PC-9 (cell line): ENCODE data around the gene BTG2. TPM values are rescaled to one million over a fixed set of nuclear protein-coding genes. Genes with fewer than 3 reads are reported as not detected.

Experiments used
- BruUV-seq: library from RNA; stranded (reverse); fragments of 400-500 nt; replicated peaks from 2 replicates; lab custom pipeline; 2021; lab: Mats Ljungman, UMichigan
- CTCF ChIA-PET: fragments of 300-600 bp; sonication (Branson Sonifier 250); formaldehyde crosslinking; loops from one replicate; lab custom pipeline; 2022; ENCODE audit warnings: antibody characterized with exemption; lab: Charles Lee
- POLR2A ChIA-PET: fragments of 300-600 bp; sonication (Branson Sonifier 250); formaldehyde crosslinking; loops from one replicate; lab custom pipeline; 2022; ENCODE audit warnings: antibody characterized with exemption; ENCODE audit not compliant: unreplicated experiment; lab: Charles Lee
- DNase-seq, 2 experiments: peaks; one replicate each; pipeline versions ENCODE4 v3.0.0 to v3.0.0-alpha.2; 2015 to 2022; ENCODE audit warnings: mixed read lengths in 1 of 2
- H2AFZ ChIP-seq: fragments of 200-600 bp; sonication (generic); 2 replicates; pipeline ENCODE4 v1.8.1; 2017; ENCODE audit warnings: antibody characterized with exemption
- H3F3A ChIP-seq: fragments of 200-600 bp; sonication (generic); 2 replicates; pipeline ENCODE4 v1.8.1; 2017; ENCODE audit warnings: antibody characterized with exemption, mild to moderate bottlenecking, low read depth; ENCODE audit not compliant: insufficient read depth
- H3K27ac ChIP-seq: fragments of 200-600 bp; sonication (generic); 2 replicates; pipeline ENCODE4 v1.6.1; 2016; ENCODE audit warnings: mixed run types
- H3K27me3 ChIP-seq: fragments of 200-600 bp; sonication (generic); 2 replicates; pipeline ENCODE4 v1.6.1; 2016; ENCODE audit warnings: low read depth, mixed run types; ENCODE audit not compliant: insufficient read depth
- H3K36me3 ChIP-seq: fragments of 200-600 bp; sonication (generic); 2 replicates; pipeline ENCODE4 v1.6.1; 2016; ENCODE audit warnings: low read depth, mixed run types
- H3K4me1 ChIP-seq: fragments of 200-600 bp; sonication (generic); replicated peaks from 2 replicates; pipeline ENCODE4 v1.6.1; 2016; ENCODE audit warnings: mixed run types; ENCODE audit not compliant: insufficient read depth
- H3K4me2 ChIP-seq: fragments of 200-600 bp; sonication (generic); 2 replicates; pipeline ENCODE4 v1.6.1; 2017; ENCODE audit warnings: mixed run types
- H3K4me3 ChIP-seq: fragments of 200-600 bp; sonication (generic); 2 replicates; pipeline ENCODE4 v1.6.1; 2016; ENCODE audit warnings: mixed run types
- H3K79me2 ChIP-seq: fragments of 200-600 bp; sonication (generic); 2 replicates; pipeline ENCODE4 v1.6.1; 2017; ENCODE audit warnings: low read depth, mixed run types
- H3K9me2 ChIP-seq: fragments of 200-600 bp; sonication (generic); 2 replicates; pipeline ENCODE4 v1.8.1; 2017; ENCODE audit warnings: mild to moderate bottlenecking; ENCODE audit not compliant: insufficient read depth
- H3K9me3 ChIP-seq: fragments of 200-600 bp; sonication (generic); 2 replicates; pipeline ENCODE4 v1.8.1; 2016; ENCODE audit warnings: low read depth; ENCODE audit not compliant: insufficient read depth
- H4K20me1 ChIP-seq: fragments of 200-600 bp; sonication (generic); 2 replicates; pipeline ENCODE4 v1.8.1; 2017; ENCODE audit not compliant: insufficient read depth
- EZH2 ChIP-seq: fragments of 200-600 bp; sonication (generic); IDR thresholded peaks from 2 replicates; pipeline ENCODE4 v1.8.0; 2017; ENCODE audit warnings: antibody characterized with exemption, low read depth
- intact Hi-C: fragments of 100-400 bp; cut with micrococcal nuclease; formaldehyde crosslinking; loops from one replicate; pipeline ENCODE4 v1.10.0; 2022; ENCODE audit not compliant: unreplicated experiment
- total RNA-seq: library from RNA; stranded (reverse); gene quantifications from 2 replicates; pipeline ENCODE4 v1.2.3, GENCODE V29; 2021
- TF ChIP-seq, protein P1 (sequence below): fragments of 200-600 bp; sonication (generic); conservative IDR thresholded peaks from 2 replicates; pipeline ENCODE4 v1.6.1; 2017; ENCODE audit warnings: mixed run types, antibody characterized with exemption, mild to moderate bottlenecking, moderate library complexity

Gene BTG2
- total RNA-seq, 1 experiment from 2014 or later, result 11.1 TPM

DNA sequence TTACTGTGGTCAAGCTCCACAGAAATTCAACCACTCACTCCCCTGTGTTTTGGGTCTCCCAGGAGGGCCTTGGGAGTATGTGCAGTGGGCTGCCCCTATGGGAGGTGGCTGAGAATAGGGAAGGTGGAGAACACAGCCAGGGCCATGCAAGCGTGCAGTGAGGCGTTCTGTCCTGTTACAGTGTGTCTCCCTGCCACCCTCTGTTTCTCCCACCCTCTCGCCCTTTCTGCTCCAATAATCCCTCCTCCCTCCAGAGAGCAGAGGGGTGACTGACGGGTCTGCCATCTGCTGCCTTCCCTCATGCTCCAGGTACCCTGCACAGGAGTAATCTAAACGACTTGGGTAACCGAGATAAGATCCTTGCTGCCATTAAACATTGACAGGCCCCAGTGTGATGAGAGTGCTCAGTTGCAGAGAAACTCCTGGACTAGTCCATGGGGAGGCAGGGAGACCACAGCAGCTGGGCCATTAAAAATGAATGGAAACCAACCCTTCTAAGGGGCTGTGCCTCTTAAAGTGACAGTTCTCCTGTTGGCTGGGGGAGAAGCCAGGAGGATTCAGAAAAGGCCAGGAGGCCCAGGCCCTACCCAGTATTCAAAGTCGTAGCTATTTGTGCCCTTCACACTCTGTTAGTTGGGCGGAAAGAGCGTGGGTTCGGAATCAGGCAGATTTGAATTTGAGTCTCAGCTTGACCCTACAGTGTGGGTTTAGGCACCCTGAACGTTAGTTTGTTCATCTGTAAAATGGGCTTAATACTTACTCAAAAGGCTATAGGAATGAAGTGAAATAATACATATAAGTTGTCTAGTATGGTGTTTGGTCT, 22.4 kb upstream of the BTG2 start:
- H3K4me3 ChIP-seq, result no peak overlapping the region
- no peak overlapping the region for H2AFZ ChIP-seq
- no peak for TF ChIP-seq EZH2
- TF ChIP-seq, protein P1, sequence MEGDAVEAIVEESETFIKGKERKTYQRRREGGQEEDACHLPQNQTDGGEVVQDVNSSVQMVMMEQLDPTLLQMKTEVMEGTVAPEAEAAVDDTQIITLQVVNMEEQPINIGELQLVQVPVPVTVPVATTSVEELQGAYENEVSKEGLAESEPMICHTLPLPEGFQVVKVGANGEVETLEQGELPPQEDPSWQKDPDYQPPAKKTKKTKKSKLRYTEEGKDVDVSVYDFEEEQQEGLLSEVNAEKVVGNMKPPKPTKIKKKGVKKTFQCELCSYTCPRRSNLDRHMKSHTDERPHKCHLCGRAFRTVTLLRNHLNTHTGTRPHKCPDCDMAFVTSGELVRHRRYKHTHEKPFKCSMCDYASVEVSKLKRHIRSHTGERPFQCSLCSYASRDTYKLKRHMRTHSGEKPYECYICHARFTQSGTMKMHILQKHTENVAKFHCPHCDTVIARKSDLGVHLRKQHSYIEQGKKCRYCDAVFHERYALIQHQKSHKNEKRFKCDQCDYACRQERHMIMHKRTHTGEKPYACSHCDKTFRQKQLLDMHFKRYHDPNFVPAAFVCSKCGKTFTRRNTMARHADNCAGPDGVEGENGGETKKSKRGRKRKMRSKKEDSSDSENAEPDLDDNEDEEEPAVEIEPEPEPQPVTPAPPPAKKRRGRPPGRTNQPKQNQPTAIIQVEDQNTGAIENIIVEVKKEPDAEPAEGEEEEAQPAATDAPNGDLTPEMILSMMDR, result no peak
- intact Hi-C loops, result no loop called here
- no peaks in the 10 kb centered on the region for H3K9me3 ChIP-seq
- no peak for DNase-seq
- no peak overlapping the region for H3K27ac ChIP-seq
- H4K20me1 ChIP-seq, result no peaks in the 10 kb centered on the region
- ChIA-PET CTCF (no interaction called here), POLR2A (interaction anchor here (0.7 kb wide), 1 partner anchor 1398 kb away, joined by 3 read pairs; no protein-coding TSS in a partner anchor)
- H3K9me2 ChIP-seq, result no peaks in the 10 kb centered on the region; the same call in 1 of the 2 replicates
- no peaks in the 10 kb centered on the region for H3F3A ChIP-seq
- H3K79me2 ChIP-seq, result no peaks in the 10 kb centered on the region
- peaks cover 26% of the 10 kb centered on the region; the same call in 1 of the 2 replicates for H3K27me3 ChIP-seq
- H3K4me2 ChIP-seq, result no peak overlapping the region
- no TSS peak for BruUV-seq
- no peaks in the 10 kb centered on the region for H3K36me3 ChIP-seq
- H3K4me1 ChIP-seq, result no peaks in the 10 kb centered on the region

DNA sequence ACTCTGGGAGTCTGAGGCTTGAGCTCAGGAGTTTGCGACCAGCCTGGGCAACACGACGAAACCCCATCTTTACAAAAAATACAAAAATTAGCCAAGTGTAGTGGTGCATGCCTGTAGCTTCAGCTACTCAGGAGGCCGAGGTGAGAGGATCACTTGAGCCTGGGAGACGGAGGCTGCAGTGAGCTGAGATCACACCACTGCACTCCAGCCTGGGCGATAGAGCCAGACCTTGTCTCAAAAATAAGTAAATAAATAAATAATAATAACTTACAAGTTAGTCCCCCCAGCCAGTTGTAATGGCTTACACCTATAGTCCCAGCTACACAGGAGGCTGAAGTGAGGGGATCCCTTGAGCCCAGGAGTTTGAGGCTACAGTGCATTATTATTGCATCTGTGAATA, 21.7 kb upstream of the BTG2 start:
- Histone ChIP-seq H3K79me2 (no peaks in the 10 kb centered on the region), H3K36me3 (no peaks in the 10 kb centered on the region), H3K27me3 (peaks cover 26% of the 10 kb centered on the region; the same call in 1 of the 2 replicates), H3K4me3 (no peak overlapping the region), H3K9me3 (no peaks in the 10 kb centered on the region), H2AFZ (no peak overlapping the region), H4K20me1 (no peaks in the 10 kb centered on the region), H3K9me2 (no peaks in the 10 kb centered on the region; the same call in 1 of the 2 replicates), H3F3A (no peaks in the 10 kb centered on the region), H3K4me2 (no peak overlapping the region), H3K27ac (no peak overlapping the region), H3K4me1 (no peaks in the 10 kb centered on the region)
- no peak for TF ChIP-seq EZH2
- TF ChIP-seq, protein P1, result no peak
- CTCF ChIA-PET, result no interaction called here
- POLR2A ChIA-PET, result interaction anchor here (0.7 kb wide), 1 partner anchor 1398 kb away, joined by 3 read pairs; no protein-coding TSS in a partner anchor
- DNase-seq, result no peak
- intact Hi-C loops, result no loop called here
- no TSS peak for BruUV-seq

DNA sequence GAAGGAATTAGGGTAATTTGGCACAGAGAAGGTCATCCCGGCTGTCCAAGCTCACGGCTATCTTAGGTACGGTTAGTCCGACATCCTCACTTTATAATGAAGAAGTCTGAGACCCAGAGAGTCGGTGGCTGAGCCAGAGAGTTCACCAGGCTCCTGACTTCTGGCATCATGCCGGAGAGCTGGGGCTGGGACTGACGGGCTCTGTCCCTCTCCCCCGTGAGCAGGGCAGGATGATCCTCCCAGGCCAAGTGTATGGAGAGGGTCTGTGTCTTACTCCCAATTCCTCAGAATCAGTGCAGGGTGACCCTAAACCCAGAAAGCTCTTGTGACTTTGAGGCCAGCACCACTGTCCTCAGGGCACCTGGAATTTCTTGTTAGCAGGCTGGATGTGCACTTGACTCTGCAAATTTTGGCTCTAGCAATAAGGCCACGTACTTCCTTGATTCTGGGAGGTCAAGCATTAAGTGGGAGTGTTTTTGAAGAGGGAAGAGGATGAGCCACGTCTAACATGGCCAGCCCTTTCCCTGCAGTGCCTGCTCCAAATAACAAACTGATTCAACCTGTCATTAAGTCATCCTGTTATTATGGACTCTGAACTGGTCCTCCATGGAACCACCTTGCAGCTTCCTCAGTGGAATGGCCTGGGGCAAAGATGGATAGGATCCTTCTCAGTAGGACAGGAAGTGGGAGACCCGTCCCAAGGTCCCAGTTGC, 20.8 kb upstream of the BTG2 start:
- Histone ChIP-seq H4K20me1 (no peaks in the 10 kb centered on the region), H3K79me2 (no peaks in the 10 kb centered on the region), H3K9me3 (no peaks in the 10 kb centered on the region), H3K27me3 (peaks cover 26% of the 10 kb centered on the region; the same call in 1 of the 2 replicates), H3F3A (no peaks in the 10 kb centered on the region), H3K36me3 (no peaks in the 10 kb centered on the region), H3K4me3 (no peak overlapping the region), H3K4me1 (no peaks in the 10 kb centered on the region), H2AFZ (no peak overlapping the region), H3K9me2 (no peaks in the 10 kb centered on the region; the same call in 1 of the 2 replicates), H3K27ac (no peak overlapping the region), H3K4me2 (no peak overlapping the region)
- DNase-seq, result no peak
- CTCF ChIA-PET, result no interaction called here
- BruUV-seq, result no TSS peak
- POLR2A ChIA-PET, result interaction anchor here (0.5 kb wide), 1 partner anchor 29 kb away, joined by 3 read pairs; no protein-coding TSS in a partner anchor
- intact Hi-C loops, result no loop called here
- TF ChIP-seq, protein P1, result no peak
- TF ChIP-seq EZH2, result no peak
